ENCODE measurements around the gene SRRM3.

- TF ChIP-seq CTCF (conservative IDR thresholded peaks at IDR 0.05; ENCODE audit: low read depth in 2 of 2), result no peak
- TF ChIP-seq CREB1 (CRISPR knock-in tag; IDR thresholded peaks at IDR 0.05; ENCODE audit: low read depth), result no peak
- no peak; the same call in 1 of the 2 replicates for TF ChIP-seq POLR2AphosphoS5 (IDR thresholded peaks at IDR 0.05; ENCODE audit: low read depth)
- TF ChIP-seq REST (IDR thresholded peaks at IDR 0.05; ENCODE audit: unreplicated experiment), result no peak
- TF ChIP-seq EZH2 (IDR thresholded peaks at IDR 0.05; ENCODE audit: low read depth, unreplicated experiment), result no peak
- TF ChIP-seq EZH2phosphoT487 (IDR thresholded peaks at IDR 0.05; ENCODE audit: unreplicated experiment), result no peak
- no peak for TF ChIP-seq JUNB (IDR thresholded peaks at IDR 0.05; ENCODE audit: unreplicated experiment)
- no peak for TF ChIP-seq ZNF114 (CRISPR knock-in tag; IDR thresholded peaks at IDR 0.05)
- no peak for TF ChIP-seq ETS1 (IDR thresholded peaks at IDR 0.05)
- TF ChIP-seq NANOG (IDR thresholded peaks at IDR 0.05; ENCODE audit: borderline replicate concordance), result no peak
- no peak for TF ChIP-seq ZNF331 (CRISPR knock-in tag; IDR thresholded peaks at IDR 0.05; ENCODE audit: low read depth)
- no peak for TF ChIP-seq STAT1 (IDR thresholded peaks at IDR 0.05; ENCODE audit: unreplicated experiment)
- TF ChIP-seq ZNF462 (CRISPR knock-in tag; IDR thresholded peaks at IDR 0.05), result no peak
These were observed 103.2 kb downstream of the SRRM3 start for GRCh38 chr7:76304888-76305375.

All from GM23338 (cell line).